ENCODE results near the gene RNASEL. TPM values are rescaled to one million over a fixed set of nuclear protein-coding genes. Genes with fewer than 3 reads are reported as not detected.

Gene RNASEL
- polyA plus RNA-seq, 2 of the 4 experiments (the other 2 are of a cell fraction): 1.9 to 4.1 TPM

DNA sequence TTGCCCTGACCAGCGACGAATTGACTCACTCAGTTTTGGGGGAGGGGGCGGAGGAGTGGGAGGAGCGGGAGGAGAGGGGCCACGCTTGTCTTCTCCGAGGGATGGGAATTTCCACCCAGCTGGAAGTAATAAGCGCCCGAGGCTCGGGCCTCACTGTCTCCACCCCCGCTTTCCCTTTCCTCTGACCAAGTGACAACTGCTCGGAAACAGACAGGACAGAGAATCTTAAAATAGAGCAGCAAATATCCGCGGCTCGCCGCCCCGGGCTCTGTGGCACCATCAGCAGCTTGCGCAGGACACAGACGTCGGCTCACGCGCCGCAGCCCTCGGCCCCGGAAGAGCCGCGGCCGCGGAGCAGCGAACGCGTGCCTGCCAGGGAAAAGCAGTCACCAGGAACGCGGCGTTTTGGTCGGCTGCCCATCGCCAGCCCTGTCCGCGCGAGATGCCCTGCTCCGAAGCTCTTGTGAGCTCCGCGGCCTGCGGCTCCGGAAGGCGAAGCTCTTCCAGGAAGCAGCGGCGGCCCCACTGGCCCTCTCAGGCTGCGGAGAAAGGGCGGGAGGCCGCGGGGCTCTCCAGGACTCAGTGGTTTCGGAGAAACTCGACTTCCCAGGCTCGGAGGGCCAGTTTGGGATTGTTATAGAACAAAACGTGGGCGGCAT is 25.9 kb upstream of the RNASEL start:
- Histone ChIP-seq H3K9me3 (no peaks in the 10 kb centered on the region), H3K27ac (peak overlapping the region; percentile 14 to 78; a peak in 5 of 6 replicates), H3K4me1 (peaks cover 11% of the 10 kb centered on the region; the same call in 1 of the 3 replicates), H3K4me2 (peak overlapping the region; percentile 91), H3K4me3 (peak overlapping the region; percentile 46)
- peak; percentile 35 to 42 for DNase-seq (ENCODE audit: low read depth in 1 of 2, low spot score in 1 of 2)
- TF ChIP-seq ZSCAN20 (CRISPR knock-in tag; IDR thresholded peaks at IDR 0.05): no peak
- TF ChIP-seq POLR2AphosphoS2 (conservative IDR thresholded peaks at IDR 0.05; ENCODE audit: low read length): no peak
- TF ChIP-seq, protein P1, sequence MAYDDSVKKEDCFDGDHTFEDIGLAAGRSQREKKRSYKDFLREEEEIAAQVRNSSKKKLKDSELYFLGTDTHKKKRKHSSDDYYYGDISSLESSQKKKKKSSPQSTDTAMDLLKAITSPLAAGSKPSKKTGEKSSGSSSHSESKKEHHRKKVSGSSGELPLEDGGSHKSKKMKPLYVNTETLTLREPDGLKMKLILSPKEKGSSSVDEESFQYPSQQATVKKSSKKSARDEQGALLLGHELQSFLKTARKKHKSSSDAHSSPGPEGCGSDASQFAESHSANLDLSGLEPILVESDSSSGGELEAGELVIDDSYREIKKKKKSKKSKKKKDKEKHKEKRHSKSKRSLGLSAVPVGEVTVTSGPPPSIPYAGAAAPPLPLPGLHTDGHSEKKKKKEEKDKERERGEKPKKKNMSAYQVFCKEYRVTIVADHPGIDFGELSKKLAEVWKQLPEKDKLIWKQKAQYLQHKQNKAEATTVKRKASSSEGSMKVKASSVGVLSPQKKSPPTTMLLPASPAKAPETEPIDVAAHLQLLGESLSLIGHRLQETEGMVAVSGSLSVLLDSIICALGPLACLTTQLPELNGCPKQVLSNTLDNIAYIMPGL (CRISPR knock-in tag; IDR thresholded peaks at IDR 0.05; ENCODE audit: borderline replicate concordance): no peak
- no peak for TF ChIP-seq RAD21 (conservative IDR thresholded peaks at IDR 0.05 in 1 of 2, IDR thresholded peaks at IDR 0.05 in 1 of 2)
- TF ChIP-seq EHMT2 (IDR thresholded peaks at IDR 0.05; ENCODE audit: low read depth): no peak
- TF ChIP-seq HOXB5 (CRISPR knock-in tag; IDR thresholded peaks at IDR 0.05): no peak
- no peak for TF ChIP-seq HEYL (CRISPR knock-in tag; IDR thresholded peaks at IDR 0.05)
- no peak for TF ChIP-seq TP53 (CRISPR knock-in tag; IDR thresholded peaks at IDR 0.05)
- TF ChIP-seq RFX5 (IDR thresholded peaks at IDR 0.05): no peak
- TF ChIP-seq, protein P2, sequence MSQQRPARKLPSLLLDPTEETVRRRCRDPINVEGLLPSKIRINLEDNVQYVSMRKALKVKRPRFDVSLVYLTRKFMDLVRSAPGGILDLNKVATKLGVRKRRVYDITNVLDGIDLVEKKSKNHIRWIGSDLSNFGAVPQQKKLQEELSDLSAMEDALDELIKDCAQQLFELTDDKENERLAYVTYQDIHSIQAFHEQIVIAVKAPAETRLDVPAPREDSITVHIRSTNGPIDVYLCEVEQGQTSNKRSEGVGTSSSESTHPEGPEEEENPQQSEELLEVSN (IDR thresholded peaks at IDR 0.05; ENCODE audit: borderline replicate concordance, low read depth): peak; percentile 82
- TF ChIP-seq NPAS2 (CRISPR knock-in tag; IDR thresholded peaks at IDR 0.05; ENCODE audit: borderline replicate concordance): no peak
- TF ChIP-seq, protein P3, sequence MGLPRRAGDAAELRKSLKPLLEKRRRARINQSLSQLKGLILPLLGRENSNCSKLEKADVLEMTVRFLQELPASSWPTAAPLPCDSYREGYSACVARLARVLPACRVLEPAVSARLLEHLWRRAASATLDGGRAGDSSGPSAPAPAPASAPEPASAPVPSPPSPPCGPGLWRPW (IDR thresholded peaks at IDR 0.05): no peak
- TF ChIP-seq RARB (CRISPR knock-in tag; IDR thresholded peaks at IDR 0.05): no peak
- TF ChIP-seq HDAC2 (IDR thresholded peaks at IDR 0.05): no peak
- TF ChIP-seq FOSB (CRISPR knock-in tag; IDR thresholded peaks at IDR 0.05): no peak
- no peak for TF ChIP-seq SMC3 (IDR thresholded peaks at IDR 0.05)
- TF ChIP-seq, protein P4, sequence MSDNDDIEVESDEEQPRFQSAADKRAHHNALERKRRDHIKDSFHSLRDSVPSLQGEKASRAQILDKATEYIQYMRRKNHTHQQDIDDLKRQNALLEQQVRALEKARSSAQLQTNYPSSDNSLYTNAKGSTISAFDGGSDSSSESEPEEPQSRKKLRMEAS (IDR thresholded peaks at IDR 0.05): peak; percentile 84
- ChIA-PET CTCF (interaction anchor here (0.5 to 4.5 kb wide), 4 partner anchors 11 to 168 kb away, joined by 3 to 34 read pairs (median 8); partner anchors contain the start of gene RGS16), POLR2A (no interaction called here)
- peak; percentile 71 to 84 for ATAC-seq
- FAIRE-seq: no peak
- WGBS (ENCODE audit: missing lambda C conversion rate): 27% methylated on average over 28 of the region's 56 CpGs

DNA sequence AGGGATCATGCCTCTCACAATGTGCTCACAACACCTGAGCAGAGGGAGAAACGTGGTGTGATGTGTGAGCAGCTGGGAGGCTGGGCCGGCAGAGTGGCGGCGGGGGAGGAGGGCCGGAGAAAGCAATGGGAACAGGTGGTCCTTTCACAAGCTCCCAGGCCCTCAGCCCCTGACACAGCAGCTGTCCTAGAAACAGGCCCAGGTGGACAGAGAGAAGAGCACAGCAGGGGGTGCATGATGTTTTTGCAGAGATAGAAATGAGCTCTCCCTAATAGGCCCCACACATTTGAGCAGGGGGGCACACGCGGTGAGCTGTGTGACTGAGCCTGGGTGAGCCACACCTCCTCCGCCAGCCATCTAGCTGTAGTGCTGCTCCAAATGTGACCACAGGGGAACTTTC is 22.7 kb upstream of the RNASEL start:
- TF ChIP-seq HOXB13 (CRISPR knock-in tag; IDR thresholded peaks at IDR 0.05; ENCODE audit: low read depth) (no peak), CHD4 (IDR thresholded peaks at IDR 0.05; ENCODE audit: borderline replicate concordance) (no peak), POLR2A (IDR thresholded peaks at IDR 0.05; ENCODE audit: low read length) (no peak), HEYL (CRISPR knock-in tag; IDR thresholded peaks at IDR 0.05) (no peak), CBX8 (IDR thresholded peaks at IDR 0.05) (no peak), HOXA7 (CRISPR knock-in tag; IDR thresholded peaks at IDR 0.05) (no peak), EHMT2 (IDR thresholded peaks at IDR 0.05; ENCODE audit: low read depth) (no peak), PHF8 (IDR thresholded peaks at IDR 0.05; ENCODE audit: borderline replicate concordance, low read depth) (no peak), EP300 (IDR thresholded peaks at IDR 0.05) (no peak), CHD2 (IDR thresholded peaks at IDR 0.05; ENCODE audit: low read length, partially characterized antibody) (no peak), FOSB (CRISPR knock-in tag; IDR thresholded peaks at IDR 0.05) (no peak)
- TF ChIP-seq, protein P5, sequence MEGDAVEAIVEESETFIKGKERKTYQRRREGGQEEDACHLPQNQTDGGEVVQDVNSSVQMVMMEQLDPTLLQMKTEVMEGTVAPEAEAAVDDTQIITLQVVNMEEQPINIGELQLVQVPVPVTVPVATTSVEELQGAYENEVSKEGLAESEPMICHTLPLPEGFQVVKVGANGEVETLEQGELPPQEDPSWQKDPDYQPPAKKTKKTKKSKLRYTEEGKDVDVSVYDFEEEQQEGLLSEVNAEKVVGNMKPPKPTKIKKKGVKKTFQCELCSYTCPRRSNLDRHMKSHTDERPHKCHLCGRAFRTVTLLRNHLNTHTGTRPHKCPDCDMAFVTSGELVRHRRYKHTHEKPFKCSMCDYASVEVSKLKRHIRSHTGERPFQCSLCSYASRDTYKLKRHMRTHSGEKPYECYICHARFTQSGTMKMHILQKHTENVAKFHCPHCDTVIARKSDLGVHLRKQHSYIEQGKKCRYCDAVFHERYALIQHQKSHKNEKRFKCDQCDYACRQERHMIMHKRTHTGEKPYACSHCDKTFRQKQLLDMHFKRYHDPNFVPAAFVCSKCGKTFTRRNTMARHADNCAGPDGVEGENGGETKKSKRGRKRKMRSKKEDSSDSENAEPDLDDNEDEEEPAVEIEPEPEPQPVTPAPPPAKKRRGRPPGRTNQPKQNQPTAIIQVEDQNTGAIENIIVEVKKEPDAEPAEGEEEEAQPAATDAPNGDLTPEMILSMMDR (IDR thresholded peaks at IDR 0.05): no peak
- TF ChIP-seq, protein P6, sequence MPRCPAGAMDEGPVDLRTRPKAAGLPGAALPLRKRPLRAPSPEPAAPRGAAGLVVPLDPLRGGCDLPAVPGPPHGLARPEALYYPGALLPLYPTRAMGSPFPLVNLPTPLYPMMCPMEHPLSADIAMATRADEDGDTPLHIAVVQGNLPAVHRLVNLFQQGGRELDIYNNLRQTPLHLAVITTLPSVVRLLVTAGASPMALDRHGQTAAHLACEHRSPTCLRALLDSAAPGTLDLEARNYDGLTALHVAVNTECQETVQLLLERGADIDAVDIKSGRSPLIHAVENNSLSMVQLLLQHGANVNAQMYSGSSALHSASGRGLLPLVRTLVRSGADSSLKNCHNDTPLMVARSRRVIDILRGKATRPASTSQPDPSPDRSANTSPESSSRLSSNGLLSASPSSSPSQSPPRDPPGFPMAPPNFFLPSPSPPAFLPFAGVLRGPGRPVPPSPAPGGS (IDR thresholded peaks at IDR 0.05): no peak
- ATAC-seq (no peak), FAIRE-seq (no peak), DNase-seq (ENCODE audit: low read depth in 1 of 2, low spot score in 1 of 2) (no peak)
- ChIA-PET POLR2A (no interaction called here), CTCF (interaction anchor here (0.9 to 4.5 kb wide), 4 partner anchors 8 to 174 kb away, joined by 3 to 34 read pairs (median 8); no protein-coding TSS in a partner anchor)
- peaks cover 5% of the 10 kb centered on the region; the same call in 1 of the 3 replicates for H3K4me1 ChIP-seq
- no peaks in the 10 kb centered on the region for H3K9me3 ChIP-seq
- H3K4me2 ChIP-seq: no peak overlapping the region
- 88% methylated on average over 8 of the region's 8 CpGs for WGBS (ENCODE audit: missing lambda C conversion rate)
- no peak overlapping the region for H3K27ac ChIP-seq
- no peak overlapping the region for H3K4me3 ChIP-seq
